Heart right ventricle (tissue), 16 donors: ENCODE data around the gene MOK. TPM values are rescaled to one million over a fixed set of nuclear protein-coding genes. Genes with fewer than 3 reads are reported as not detected.

Source experiments
- ATAC-seq, 8 donors: fragments of 200-7000 bp; cut with Tn5 transposase; one replicate each; pipeline ENCODE4 v1.9.1; 2020; ENCODE audit warnings: mild to moderate bottlenecking in 8 of 8, moderate library complexity in 8 of 8, moderate number of reproducible peaks in 1 of 8
- DNase-seq, 2 donors: peaks; one replicate each; pipeline ENCODE4 v3.0.0-alpha.2; 2020
- H3K27ac ChIP-seq, 10 donors: fragments of 200-600 bp; sonication (generic) in 2 of 10; one replicate each; pipeline versions ENCODE4 v1.5.0 to v1.8.0; 2020 to 2022; ENCODE audit warnings: mild to moderate bottlenecking in 3 of 10
- H3K27me3 ChIP-seq, 7 donors: fragments of 200-600 bp; one replicate each; pipeline ENCODE4 v1.8.0; 2021 to 2022; ENCODE audit warnings: mild to moderate bottlenecking in 2 of 7
- H3K36me3 ChIP-seq, 9 donors: fragments of 200-600 bp; sonication (generic) in 1 of 9; one replicate each; pipeline versions ENCODE4 v1.5.0 to v1.8.0; 2020 to 2022; ENCODE audit warnings: mild to moderate bottlenecking in 2 of 9
- H3K4me1 ChIP-seq, 9 donors: fragments of 200-600 bp; sonication (generic) in 1 of 9; one replicate each; pipeline versions ENCODE4 v1.5.0 to v1.8.0; 2020 to 2022; ENCODE audit warnings: mild to moderate bottlenecking in 4 of 9
- H3K4me3 ChIP-seq, 10 donors: fragments of 200-600 bp; sonication (generic) in 2 of 10; one replicate each; pipeline versions ENCODE4 v1.5.0 to v1.8.0; 2020 to 2022; ENCODE audit warnings: mild to moderate bottlenecking in 7 of 10, moderate library complexity in 2 of 10
- H3K9me3 ChIP-seq, 11 donors: fragments of 200-600 bp in 10 of 11; sonication (generic) in 2 of 11; one replicate each; pipeline versions ENCODE4 v1.5.0 to v1.8.0; 2013 to 2022; ENCODE audit warnings: mild to moderate bottlenecking in 2 of 11, control low read depth in 1 of 11, moderate library complexity in 1 of 11
- CTCF ChIP-seq, 9 donors: fragments of 200-600 bp; sonication (generic) in 2 of 9; IDR thresholded peaks; one replicate each; pipeline versions ENCODE4 v1.5.0 to v1.8.0; 2021 to 2022; ENCODE audit warnings: antibody characterized with exemption in 9 of 9, mild to moderate bottlenecking in 5 of 9, moderate library complexity in 1 of 9
- WGBS, 2 donors: extraction: QIAGEN DNeasy Blood & Tissue Kit; methylation state at CpG; one replicate each; pipeline ENCODE4 v1.1.7; 2013; ENCODE audit warnings: inconsistent platforms in 1 of 2; 5-methylcytosine and 5-hydroxymethylcytosine counted together
- intact Hi-C, 10 donors: fragments of 100-400 bp; cut with DNase I; formaldehyde crosslinking; loops; one replicate each; pipeline versions ENCODE4 v1.11.1 to v1.14.2; 2022
- polyA plus RNA-seq, 2 donors: library from polyadenylated mRNA; stranded (reverse); fragments of 200-250 nt; gene quantifications; one replicate each; pipeline ENCODE4 v1.2.3, GENCODE V29; 2013
- total RNA-seq, 10 donors: library from RNA; stranded (reverse); fragmentation: NEBNext Ultra II Directional in 3 of 10; extraction: Animal tissue kit (Norgen Biotek cat#: 25700) in 3 of 10; gene quantifications; one replicate each; pipeline versions ENCODE4 v1.2.1 to v1.2.4, GENCODE V29; 2021 to 2023
- donor health status: Arrhythmogenic right ventricular cardiomyopathy.
- donor health status: ischemic (EF 13 %, LVEDD 7.1; RV severe dilation, severe dysfunction).
- donor health status: healthy with polysubstance abuse.
- donor health status: DM: no; HTN: yes; CAD: no.
- donor health status: DM: no; HTN: no; CAD: no.
- donor health status: ischemic (EF 25% LVEDD 6.9; RV normal size, moderate dysfunction).
- donor health status: ischemic (EF 25% LVEDD 5.7; RV mildly dilated, moderate dysfunction).
- donor health status: healthy.
- donor health status: DM: yes; HTN: yes; CAD: no.
- donor health status: Ischemic cardiomyopathy.
- donor health status: ischemic (EF 35%, LVEDD 5.7; RV mildly dilated, moderate dysfunction).
- donor health status: nonischemic (EF 11% LVEDD 7.7; RV severe dilation, severe dysfunction).
- donor health status: DM: yes; HTN: yes; CAD: no.
- donor health status: PGD.
- donor health status: ischemic (EF 29% LVEDD 5.4; RV normal size, mild dysfunction).
- donor health status: nonischemic (EF 23%, LVEDD 6.1; RV moderate dilation, normal function).

MOK gene
- total and polyA plus RNA-seq, 12 donors, result 6.6 to 19.8 (median 10.0) TPM

- peak overlapping the region in 9 of 10 donors; percentile 1 to 91 (median 37) for H3K27ac ChIP-seq
- WGBS, 2 donors, result 39 to 50% methylated on average over 6 to 7 of the region's 7 CpGs
Measured at GRCh38 chr14:102262929-102263462, 42.0 kb downstream of the MOK start.

GRCh38 chr14:102258136-102258535 is 46.8 kb downstream of the MOK start:
- H3K4me3 ChIP-seq, result no peak overlapping the region
- no peaks in the 10 kb centered on the region for H3K27me3 ChIP-seq
- no peak for TF ChIP-seq CTCF (IDR thresholded peaks at IDR 0.05)
- H3K4me1 ChIP-seq, result peaks cover 0 to 16% (median 9%) of the 10 kb centered on the region in 9 donors
- no peaks in the 10 kb centered on the region for H3K36me3 ChIP-seq
- 96% methylated on average over 6 of the region's 6 CpGs for WGBS, 2 donors
- DNase-seq (no peak), ATAC-seq (no peak)
- intact Hi-C loops, result no loop called here
- H3K27ac ChIP-seq, result no peak overlapping the region
- no peaks in the 10 kb centered on the region for H3K9me3 ChIP-seq

More at GRCh38 chr14:102262929-102263462, 42.0 kb downstream of the MOK start:
- Histone ChIP-seq H3K36me3 (no peaks in the 10 kb centered on the region), H3K4me1 (peaks cover 0 to 39% (median 29%) of the 10 kb centered on the region in 9 donors), H3K27me3 (no peaks in the 10 kb centered on the region), H3K4me3 (no peak overlapping the region), H3K9me3 (no peaks in the 10 kb centered on the region)
- peak in 6 of 8 donors; percentile 8 to 42 (median 34) for ATAC-seq
- no peak for TF ChIP-seq CTCF (IDR thresholded peaks at IDR 0.05)
- intact Hi-C loops, result loop anchor here in 1 of 10 donors (5.0 kb wide), 1 partner anchor 39 kb away; no protein-coding TSS in a partner anchor
- no peak for DNase-seq

- no peak for TF ChIP-seq CTCF (IDR thresholded peaks at IDR 0.05)
- no peaks in the 10 kb centered on the region for H3K27me3 ChIP-seq
- H3K27ac ChIP-seq, result no peak overlapping the region
- H3K9me3 ChIP-seq, result no peaks in the 10 kb centered on the region
- DNase-seq, result no peak
- peaks cover 0 to 10% (median 0%) of the 10 kb centered on the region in 9 donors for H3K4me1 ChIP-seq
- ATAC-seq, result no peak
- intact Hi-C loops, result no loop called here
- WGBS, 2 donors, result 89 to 94% methylated on average over 9 of the region's 9 CpGs
- H3K36me3 ChIP-seq, result no peaks in the 10 kb centered on the region
- H3K4me3 ChIP-seq, result no peak overlapping the region
Measured at GRCh38 chr14:102256716-102257115, 48.2 kb downstream of the MOK start.

- H3K36me3 ChIP-seq, result peaks cover 0 to 9% (median 0%) of the 10 kb centered on the region in 9 donors
- peak in 1 of 2 donors; percentile 31 for DNase-seq
- H3K9me3 ChIP-seq, result no peaks in the 10 kb centered on the region
- intact Hi-C loops, result no loop called here
- peak overlapping the region in 9 of 10 donors; percentile 14 to 75 (median 47) for H3K27ac ChIP-seq
- peaks cover 0 to 10% (median 0%) of the 10 kb centered on the region in 9 donors for H3K4me1 ChIP-seq
- 68 to 73% methylated on average over 9 of the region's 9 CpGs for WGBS, 2 donors
- H3K27me3 ChIP-seq, result no peaks in the 10 kb centered on the region
- peak in 6 of 8 donors; percentile 45 to 85 (median 68) for ATAC-seq
- no peak overlapping the region for H3K4me3 ChIP-seq
- TF ChIP-seq CTCF (IDR thresholded peaks at IDR 0.05), result no peak
Measured at GRCh38 chr14:102255401-102256190, 49.4 kb downstream of the MOK start.
